ENCODE measurements around the gene YTHDF1.

YTHDF1 gene

DNA sequence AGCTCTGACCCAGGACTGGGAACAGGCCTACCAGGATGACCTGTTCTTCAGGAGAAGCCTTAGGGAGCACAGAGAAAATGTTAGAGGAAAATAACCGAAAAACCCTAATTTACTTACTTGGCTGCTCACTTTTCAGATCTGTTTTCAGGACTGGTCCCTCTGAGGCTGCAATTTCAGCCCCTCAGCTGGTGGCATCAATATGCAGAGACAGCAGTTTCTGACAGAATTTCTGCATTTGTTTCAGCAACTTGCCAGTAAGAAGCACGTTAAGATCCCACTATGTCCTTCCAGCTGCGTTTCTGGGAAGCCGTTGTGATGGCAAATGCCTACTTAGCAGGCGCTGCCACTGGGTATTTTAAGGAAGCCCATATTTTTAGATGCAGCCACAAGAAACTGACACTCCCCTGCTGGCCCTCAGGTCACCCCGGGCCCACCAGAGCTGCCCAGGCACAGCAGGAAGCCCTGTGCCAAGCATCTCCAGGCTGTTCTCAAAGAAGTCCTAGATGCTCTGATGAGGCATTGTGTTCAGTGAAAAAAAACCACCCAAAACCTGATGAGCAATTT, 7.5 kb downstream of the YTHDF1 start:
- DNase-seq (ENCODE audit: low read depth in 2 of 2) = no peak

DNA sequence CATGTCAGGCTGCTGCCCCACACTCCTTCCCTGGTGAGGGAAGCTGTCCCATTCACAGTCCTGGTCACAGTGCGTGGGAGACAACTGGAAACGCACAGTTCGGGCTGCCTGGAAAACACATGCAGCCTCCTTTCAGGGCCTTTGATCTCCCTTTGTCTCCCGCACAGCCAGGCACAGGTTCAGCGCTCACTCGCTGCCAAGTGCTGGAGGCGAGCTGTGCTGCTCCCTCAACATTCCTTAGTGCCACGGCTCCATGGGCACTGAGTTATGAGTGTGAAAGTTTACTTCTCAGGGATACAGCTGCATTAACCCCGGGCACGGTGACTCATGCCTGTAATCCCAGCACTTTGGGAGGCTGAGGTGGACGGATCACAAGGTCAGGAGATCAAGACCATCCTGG, 9.1 kb downstream of the YTHDF1 start:
- no peak for DNase-seq (ENCODE audit: low read depth in 2 of 2)

DNA sequence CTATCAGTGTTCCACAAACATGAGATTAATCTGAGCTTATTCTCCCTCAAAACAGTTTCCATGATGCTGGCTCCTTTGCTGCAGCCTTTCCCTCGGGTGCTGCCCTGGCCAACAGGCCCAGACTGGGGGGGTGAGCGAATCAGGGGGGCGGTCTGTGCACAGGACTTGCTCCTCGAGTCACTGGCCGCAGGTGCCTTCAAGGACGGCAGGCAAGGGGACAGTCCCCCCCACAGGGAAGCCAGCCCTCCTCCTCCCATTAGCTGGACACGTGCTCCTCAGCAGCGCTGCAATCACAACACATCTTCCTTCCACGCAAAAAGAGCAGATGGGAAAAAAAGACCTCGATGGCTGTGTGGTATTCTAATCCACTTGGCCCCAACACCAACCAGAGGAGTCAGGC, 10.0 kb downstream of the YTHDF1 start:
- no peak for DNase-seq (ENCODE audit: low read depth in 2 of 2)

DNA sequence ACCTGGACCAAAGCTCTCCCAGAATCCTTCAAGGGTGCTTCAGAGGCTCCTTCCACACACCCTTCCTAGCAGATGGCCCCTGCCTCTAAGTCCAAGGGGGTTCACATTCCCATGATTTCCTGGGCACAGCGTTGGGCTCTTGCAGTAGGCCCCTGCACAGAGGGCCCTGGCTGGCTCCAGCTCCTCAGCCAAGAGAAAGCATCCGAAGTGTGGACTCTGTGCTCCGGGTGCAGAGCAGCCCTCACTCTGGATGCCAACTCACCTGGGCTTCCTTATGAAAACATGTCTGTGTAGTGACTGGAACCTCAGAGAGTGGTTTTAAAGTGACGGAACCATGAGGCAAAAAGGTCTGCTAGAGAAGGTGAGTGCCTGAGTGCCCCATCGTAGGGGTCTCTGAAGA, 11.6 kb downstream of the YTHDF1 start:
- DNase-seq (ENCODE audit: low read depth in 2 of 2) = no peak

DNA sequence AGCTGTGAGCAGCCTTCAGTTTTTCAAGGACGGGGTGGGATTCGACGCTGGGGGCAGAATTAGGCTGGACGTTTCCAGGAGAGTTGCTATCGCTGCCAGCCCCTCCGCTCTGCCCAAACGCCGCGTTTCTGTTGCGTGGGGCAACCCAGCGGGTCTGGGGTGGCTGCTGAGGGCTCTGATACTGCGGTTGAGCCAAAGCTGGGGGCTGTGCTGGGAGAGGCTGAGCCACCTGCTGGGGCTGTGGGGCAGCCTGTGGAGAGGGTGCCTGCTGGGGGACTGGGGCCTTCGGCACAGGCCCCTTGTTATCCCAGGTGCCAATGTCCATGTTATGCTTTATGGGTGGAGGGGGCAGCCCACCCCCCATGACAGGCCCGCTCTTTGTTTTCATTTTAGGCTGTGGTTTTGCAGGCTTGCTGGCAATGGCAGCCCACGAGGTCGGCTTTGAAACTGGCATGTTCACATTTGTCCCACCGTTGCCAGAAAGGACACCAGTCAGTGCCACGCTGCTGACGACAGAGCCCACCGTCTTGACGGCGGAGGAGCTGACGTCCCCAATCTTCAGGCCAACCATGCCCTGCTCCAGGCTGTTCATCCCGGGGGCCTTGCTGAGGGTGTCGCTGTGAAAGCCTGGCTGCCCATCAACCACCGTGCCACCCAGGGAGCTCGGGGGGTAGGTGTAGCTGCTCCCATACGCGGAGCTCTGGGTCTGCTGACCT, 13.0 kb downstream of the YTHDF1 start:
- DNase-seq (ENCODE audit: low read depth in 2 of 2) = no peak

DNA sequence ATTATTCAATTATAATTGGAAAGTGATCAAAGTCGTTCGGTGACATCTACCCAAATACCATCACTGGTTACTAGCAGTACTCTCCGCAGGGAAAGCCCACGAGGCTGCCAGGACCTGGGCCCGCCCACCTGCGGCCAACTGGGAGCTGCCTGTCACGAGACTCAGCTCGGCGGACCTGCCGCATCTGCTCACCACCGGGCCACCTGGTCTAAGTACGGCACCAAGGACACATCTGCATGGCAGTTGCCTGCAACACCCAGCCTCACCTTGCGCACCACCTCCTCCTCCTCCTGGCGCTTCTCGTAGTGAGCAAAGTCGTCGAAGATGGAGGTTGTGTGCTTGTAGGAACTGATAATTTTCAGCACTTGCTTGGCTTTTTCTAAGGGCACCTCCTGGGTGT, 13.9 kb downstream of the YTHDF1 start:
- no peak for DNase-seq (ENCODE audit: low read depth in 2 of 2)

DNA sequence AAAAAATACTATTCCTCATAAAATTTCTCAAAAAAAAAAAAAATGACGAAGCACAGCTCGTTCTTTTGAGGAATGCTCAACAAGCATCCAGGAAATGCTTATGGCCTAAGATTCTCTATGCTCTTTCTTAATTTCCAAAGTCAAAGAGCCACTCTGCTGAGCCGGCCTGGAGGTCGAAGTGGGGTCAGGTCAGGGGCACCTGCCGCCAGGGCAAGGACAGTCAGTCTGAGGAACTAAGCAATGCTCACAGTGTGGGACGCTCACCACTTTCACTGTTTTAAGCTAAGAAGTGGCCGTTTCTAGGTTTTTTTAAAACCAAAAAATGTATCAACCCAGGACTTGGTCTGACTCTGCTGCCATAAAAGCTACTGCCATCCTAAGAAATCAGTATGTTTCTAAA, 17.3 kb downstream of the YTHDF1 start:
- no peak for DNase-seq (ENCODE audit: low read depth in 2 of 2)

DNA sequence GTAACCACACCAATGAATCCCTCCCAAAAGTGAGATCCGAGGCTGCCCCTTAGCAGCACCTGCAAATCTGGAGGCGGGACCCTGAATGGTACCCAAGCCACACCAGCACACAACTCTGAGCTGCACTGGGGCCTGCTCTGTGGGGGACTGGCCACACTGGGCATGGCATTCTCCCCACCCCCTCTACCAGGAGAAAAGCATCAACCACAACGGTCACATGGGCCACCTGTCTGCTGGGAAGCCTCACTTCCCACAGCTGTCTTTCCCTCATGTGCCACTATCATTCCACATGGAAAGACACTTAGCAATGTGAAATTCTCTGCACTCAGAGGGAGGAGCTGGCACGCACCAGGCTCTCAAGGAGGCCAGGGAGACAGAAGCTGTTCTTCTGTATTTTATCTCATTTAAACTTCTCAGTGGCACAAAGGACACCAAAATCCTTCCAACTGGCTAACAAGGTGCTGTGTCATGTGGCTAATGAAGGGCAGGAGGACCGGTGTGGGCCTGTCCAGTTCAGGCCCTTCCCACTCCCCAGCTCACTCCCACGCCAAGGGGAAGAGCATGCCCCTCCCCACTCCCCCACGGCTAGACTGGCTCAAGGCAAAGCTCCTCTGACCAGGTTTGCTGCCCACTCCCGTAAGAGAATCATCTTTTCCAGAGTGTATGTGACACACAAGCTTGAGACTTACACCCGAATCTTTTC, 19.0 kb downstream of the YTHDF1 start:
- DNase-seq (ENCODE audit: low read depth in 2 of 2) = no peak

DNA sequence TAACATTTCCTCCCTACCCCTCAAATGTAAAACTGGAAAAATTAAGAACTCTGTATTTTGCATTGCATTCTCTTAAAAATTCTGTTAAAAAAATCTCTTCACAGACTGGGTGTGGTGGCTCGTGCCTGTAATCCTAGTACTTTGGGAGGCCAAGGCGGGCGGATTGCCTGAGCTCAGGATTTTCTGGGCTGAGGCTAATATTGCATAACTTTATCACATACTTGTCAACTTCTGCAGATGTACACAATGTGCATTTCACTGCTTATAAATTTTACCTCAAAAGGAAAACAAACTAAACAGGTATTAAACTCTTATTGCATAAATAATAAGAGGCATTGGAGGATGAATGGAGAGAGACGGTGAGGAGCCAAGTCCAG, 21.1 kb downstream of the YTHDF1 start:
- DNase-seq (ENCODE audit: low read depth in 2 of 2) = no peak

DNA sequence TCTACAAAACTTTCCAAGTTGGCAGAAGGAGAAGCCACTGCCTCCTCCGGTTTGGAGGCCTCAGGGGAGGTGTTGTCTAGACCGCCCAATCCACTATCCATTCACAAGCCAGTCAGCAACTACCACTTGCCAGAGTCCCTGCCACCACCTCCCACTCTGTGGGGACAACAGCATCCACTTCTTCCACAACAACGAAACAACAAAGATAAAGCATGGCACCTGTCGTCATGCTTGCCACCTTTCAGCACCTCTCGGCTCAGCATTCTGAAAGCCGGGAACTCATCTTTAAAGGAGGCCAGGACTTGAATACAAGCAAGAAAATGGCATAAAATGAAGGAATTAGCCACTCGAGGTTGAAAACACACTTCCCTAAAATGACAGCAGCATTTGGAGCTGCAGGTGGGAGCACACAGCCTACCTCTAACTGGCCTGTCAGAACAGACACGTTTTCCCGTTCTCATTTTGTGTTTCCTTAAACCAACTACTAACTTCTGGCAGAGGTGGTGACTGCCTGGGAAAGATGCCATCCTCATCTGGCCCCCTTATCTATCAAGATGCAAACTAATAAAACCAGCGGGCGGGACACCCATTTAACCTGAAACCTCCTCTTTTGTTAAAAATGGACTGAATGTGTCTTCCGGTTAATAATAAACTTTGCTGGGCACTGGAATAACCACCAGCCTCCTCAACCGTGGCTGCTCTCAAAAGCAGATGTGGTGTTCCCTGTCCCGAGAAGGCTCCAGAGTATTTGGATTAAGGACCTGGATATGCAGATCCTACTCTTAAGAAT, 21.7 kb downstream of the YTHDF1 start:
- DNase-seq (ENCODE audit: low read depth in 2 of 2) = no peak

DNA sequence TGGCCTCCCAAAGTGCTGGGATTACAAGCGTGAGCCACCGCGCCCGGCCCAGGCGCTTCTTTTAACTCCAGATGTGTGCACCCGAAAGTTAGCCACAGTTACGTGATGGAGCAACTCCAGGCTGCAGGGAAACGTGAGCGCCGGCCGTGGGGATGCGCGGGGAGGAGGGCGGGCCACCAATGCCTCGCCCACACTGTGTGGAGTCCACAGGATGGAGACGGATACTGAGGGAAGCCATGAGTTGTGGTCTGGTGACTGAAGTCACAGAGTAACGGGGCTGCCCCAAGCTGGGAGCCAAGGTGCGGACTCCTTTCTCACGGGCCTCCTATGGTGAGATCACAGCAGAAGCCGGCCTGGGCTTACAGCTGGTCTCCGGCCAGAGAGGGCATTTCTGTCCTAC, 23.2 kb downstream of the YTHDF1 start:
- no peak for DNase-seq (ENCODE audit: low read depth in 2 of 2)

DNA sequence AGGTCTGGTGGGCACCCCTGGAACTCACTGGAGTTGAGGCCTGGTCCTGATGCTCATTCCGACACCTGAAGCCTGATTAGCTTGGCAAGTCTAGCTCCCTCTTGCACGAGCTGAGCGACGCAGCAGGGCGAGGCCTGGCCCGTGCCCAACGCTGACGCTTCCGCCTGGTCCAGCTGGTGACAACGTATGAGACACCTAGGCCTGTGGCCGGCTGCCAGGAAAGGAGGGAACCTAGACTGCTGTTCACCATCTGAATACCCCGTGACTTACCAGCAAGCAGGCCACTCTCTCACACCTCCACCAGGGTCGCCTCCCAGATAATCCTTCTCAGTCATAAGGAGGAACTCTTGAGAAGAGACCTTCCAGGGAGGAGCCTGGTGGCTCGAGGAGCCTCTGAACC, 24.5 kb downstream of the YTHDF1 start:
- no peak for DNase-seq (ENCODE audit: low read depth in 2 of 2)

DNA sequence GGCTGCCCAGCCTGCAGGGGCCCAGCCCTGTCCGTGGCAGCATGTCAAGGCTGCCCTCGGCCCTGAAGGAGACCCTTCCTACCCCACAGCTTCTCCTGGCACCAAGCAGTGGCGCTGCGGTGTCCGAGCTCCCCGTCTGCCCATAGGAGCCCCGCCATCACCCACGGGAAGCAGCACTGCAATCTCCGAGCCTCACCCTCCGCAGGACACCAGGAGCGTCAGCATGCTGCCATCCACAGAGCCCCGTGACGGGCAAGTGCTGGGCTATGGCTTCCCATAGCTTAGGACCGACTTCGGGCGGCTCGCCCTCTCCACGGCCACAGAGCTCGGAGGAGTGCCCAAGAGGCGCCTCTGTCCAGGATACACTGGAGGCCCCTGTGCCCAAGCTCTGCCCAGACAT, 25.1 kb downstream of the YTHDF1 start:
- no peak for DNase-seq (ENCODE audit: low read depth in 2 of 2)

DNA sequence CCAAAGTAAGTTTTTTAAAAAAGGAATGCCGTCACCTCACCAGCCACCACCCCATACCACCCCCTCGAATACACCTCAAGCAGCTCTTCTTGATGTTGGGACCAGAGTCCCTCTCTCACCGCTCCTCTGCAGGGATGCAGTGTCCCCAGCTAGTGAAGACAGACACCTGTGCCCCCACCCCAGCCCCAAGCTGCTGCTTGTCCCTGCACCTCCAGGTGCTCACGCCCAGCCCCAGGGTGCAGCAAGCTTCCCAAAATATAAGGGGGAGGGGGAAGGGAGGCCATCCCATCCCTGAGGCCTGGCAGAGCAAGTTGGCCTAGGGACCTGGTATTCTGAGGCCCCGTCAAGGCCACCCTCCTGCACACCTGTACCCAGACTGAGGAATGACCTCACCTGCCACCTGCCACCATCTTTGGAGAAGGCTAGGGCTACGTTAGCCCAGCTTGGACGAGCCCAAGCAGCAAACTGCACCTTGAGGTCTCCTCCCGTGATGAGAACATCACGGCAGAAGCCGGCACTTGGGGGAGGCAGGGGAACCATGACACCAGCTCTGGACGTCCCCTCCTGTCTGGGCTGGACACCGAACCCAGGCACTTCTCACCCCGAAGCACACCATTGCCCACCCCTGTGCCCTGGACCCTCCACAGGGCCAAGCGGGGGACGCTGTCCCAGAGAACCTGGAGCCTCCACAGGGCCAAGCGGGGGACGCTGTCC, 25.9 kb downstream of the YTHDF1 start:
- no peak for DNase-seq (ENCODE audit: low read depth in 2 of 2)

DNA sequence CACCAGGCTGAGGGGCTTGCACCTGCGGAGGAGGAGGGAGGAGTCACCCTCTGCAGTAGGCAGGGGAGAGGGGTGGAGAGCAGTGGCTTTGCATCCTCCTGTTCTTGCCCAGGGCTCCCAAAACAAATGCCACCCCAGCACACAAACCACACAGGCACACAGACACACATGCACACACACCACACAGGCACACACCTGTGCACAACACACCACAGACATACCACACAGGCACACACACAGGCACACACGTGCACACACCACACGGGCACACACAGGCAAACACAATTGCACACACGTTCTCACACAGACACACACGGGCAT, 26.6 kb downstream of the YTHDF1 start:
- DNase-seq (ENCODE audit: low read depth in 2 of 2) = no peak

DNA sequence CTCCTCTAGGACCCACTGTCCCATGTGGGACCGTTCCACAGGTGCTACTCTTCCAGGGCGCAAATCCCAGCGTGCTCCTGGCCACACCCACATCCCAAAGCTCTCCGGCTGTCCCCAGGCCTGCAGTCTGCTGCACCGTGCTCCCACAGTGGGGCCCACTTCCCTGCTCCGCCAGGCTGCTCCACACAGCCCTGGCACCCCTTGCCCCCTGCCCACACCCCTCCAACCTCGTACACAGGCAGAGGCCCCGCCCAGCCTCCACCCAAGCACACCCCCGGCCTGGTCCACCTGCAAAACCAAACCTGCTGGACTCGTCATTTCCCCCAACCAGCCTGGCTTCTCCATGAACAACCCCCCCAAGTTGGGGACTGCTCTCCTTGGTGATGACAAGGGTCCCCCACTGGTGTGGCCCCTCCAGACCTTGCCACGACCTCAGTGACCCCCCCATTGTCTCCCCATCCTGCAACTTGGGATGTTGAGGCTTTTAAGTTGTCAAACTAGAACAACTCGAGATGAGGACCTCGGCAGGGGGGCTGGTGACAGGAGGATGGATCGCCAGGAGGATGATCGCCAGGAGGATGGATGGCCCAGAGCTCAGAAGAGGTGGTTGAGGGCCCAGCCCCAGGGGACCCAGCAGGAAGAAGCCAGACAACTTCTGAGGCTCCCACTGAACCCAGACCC, 27.1 kb downstream of the YTHDF1 start:
- no peak for DNase-seq (ENCODE audit: low read depth in 2 of 2)

DNA sequence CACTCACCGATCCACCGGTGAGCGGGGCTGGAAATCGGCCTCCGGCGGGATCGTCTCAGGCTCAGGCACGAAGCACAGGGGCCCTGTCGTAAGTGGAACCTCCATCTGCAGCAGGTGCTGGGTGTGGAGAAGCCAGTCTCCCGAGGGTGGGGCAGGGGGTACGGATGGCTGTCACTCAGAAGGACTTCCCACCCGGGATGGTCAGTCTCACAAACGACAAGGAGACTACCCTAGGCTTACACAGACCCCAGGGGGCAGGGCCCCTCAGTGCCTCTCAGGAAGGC, 27.8 kb downstream of the YTHDF1 start:
- no peak for DNase-seq (ENCODE audit: low read depth in 2 of 2)

DNA sequence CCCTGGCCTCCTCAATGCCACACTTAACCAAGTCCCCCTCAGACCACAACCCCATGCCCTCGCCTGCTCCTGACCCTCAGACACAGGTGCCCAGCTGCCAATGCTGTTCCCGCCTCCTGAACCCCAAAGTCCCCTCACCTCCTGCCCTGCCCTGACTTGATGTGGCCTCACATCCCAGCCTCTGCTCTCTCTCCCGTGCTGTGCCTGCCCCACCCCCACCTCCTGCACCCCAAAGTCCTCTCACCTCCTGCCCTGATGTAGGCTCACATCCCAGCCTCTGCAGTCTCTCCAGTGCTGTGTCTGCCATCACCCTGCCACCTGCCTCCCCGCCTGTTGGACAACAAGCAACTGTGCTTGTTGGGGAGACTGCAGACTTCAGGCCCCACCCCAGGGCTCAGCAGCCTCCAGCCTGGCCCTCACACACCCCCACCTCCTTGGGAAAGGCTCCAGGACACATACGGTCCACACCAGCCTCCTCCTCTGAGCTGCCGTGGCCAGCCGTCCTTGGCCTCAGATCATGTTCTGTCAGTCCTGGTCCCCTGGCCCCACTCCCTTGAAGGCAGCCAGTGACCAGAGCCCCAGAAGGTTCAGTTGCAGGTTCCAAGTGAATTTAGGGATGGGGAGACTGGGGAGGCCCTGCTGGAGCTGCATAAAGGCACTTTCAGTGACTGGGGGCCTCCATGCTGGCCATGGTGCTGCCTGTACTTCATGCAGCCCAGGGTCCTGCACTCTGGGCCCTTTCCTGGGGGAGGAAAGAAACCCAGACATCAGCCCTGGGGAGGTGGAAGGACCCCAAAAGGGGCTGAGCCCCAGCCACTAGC, 28.4 kb downstream of the YTHDF1 start:
- no peak for DNase-seq (ENCODE audit: low read depth in 2 of 2)

DNA sequence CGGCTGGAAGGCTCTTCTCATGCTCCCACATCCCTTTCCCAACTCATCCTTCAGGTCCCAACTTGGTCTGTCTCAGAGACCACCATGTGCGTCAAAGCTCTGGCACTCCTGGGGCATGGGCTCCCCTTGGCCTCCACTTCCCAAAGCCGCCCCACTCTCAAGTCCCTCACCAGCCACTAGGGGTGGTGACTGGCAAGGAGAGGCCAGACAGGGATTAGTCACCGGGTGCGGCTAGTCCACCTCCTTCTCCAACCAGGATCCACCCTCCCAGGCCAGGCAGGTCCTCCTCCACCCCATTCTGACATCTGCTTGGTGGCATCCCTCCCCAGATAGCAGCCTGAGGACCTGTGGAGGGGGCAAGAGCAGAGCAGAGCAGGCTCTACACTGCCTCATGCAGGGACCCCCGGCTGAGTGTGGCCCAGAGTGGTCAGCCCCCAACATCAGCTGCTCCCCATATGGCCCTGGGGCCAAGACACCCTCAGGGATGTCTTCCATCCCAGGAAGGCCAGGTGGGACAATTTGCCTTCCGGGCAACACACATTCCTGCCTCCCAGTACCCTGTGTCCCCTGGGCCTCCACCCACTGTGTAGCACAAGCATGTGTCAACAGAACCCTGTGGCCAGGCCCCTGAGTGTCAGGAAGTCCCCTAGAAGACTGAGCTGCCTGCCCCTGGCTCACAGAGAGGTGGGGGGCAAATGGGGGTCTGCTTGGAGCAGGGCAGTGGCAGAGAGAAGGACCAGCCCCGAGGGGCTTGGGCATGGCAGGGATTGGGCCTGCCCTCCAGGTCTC, 29.2 kb downstream of the YTHDF1 start:
- no peak for DNase-seq (ENCODE audit: low read depth in 2 of 2)

DNA sequence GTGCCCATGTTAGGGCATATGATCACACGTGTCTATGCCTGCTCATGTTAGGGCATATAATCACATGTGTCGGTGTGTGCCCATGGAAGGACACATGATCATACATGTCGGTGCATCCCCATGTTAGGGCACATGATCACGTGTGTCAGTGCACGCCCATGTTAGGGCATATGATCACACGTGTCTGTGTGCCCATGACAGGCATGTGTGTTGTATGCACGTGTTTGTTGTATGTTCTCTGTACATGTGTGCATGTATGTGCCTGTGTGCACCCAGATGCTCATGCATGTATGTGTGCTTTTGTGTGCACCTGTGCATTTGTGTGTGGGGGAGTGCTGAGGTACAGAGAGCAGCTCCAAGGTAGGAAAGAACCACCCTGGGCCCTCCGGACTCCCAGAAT, 29.8 kb downstream of the YTHDF1 start:
- no peak for DNase-seq (ENCODE audit: low read depth in 2 of 2)

Measured in stimulated activated CD4-positive, alpha-beta T cell treated with anti-CD3 and anti-CD28 coated beads, Interleukin-4, amount 100 ng/mL, for 48 hours (primary cell).